Heart right ventricle (tissue), 16 donors: ENCODE results near the gene HRH4. TPM values are rescaled to one million over a fixed set of nuclear protein-coding genes. Genes with fewer than 3 reads are reported as not detected.
A peak's percentile ranks its signal among the peaks of the same experiment; 100 is the strongest.

Experiments used
- ATAC-seq, 8 donors: fragments of 200-7000 bp; cut with Tn5 transposase; one replicate each; pipeline ENCODE4 v1.9.1; 2020; ENCODE audit warnings: mild to moderate bottlenecking in 8 of 8, moderate library complexity in 8 of 8, moderate number of reproducible peaks in 1 of 8
- DNase-seq, 2 donors: peaks; one replicate each; pipeline ENCODE4 v3.0.0-alpha.2; 2020
- H3K27ac ChIP-seq, 10 donors: fragments of 200-600 bp; sonication (generic) in 2 of 10; one replicate each; pipeline versions ENCODE4 v1.5.0 to v1.8.0; 2020 to 2022; ENCODE audit warnings: mild to moderate bottlenecking in 3 of 10
- H3K27me3 ChIP-seq, 7 donors: fragments of 200-600 bp; one replicate each; pipeline ENCODE4 v1.8.0; 2021 to 2022; ENCODE audit warnings: mild to moderate bottlenecking in 2 of 7
- H3K36me3 ChIP-seq, 9 donors: fragments of 200-600 bp; sonication (generic) in 1 of 9; one replicate each; pipeline versions ENCODE4 v1.5.0 to v1.8.0; 2020 to 2022; ENCODE audit warnings: mild to moderate bottlenecking in 2 of 9
- H3K4me1 ChIP-seq, 9 donors: fragments of 200-600 bp; sonication (generic) in 1 of 9; one replicate each; pipeline versions ENCODE4 v1.5.0 to v1.8.0; 2020 to 2022; ENCODE audit warnings: mild to moderate bottlenecking in 4 of 9
- H3K4me3 ChIP-seq, 10 donors: fragments of 200-600 bp; sonication (generic) in 2 of 10; one replicate each; pipeline versions ENCODE4 v1.5.0 to v1.8.0; 2020 to 2022; ENCODE audit warnings: mild to moderate bottlenecking in 7 of 10, moderate library complexity in 2 of 10
- H3K9me3 ChIP-seq, 11 donors: fragments of 200-600 bp in 10 of 11; sonication (generic) in 2 of 11; one replicate each; pipeline versions ENCODE4 v1.5.0 to v1.8.0; 2013 to 2022; ENCODE audit warnings: mild to moderate bottlenecking in 2 of 11, control low read depth in 1 of 11, moderate library complexity in 1 of 11
- WGBS, 2 donors: extraction: QIAGEN DNeasy Blood & Tissue Kit; methylation state at CpG; one replicate each; pipeline ENCODE4 v1.1.7; 2013; ENCODE audit warnings: inconsistent platforms in 1 of 2; 5-methylcytosine and 5-hydroxymethylcytosine counted together
- intact Hi-C, 10 donors: fragments of 100-400 bp; cut with DNase I; formaldehyde crosslinking; loops; one replicate each; pipeline versions ENCODE4 v1.11.1 to v1.14.2; 2022
- polyA plus RNA-seq, 2 donors: library from polyadenylated mRNA; stranded (reverse); fragments of 200-250 nt; gene quantifications; one replicate each; pipeline ENCODE4 v1.2.3, GENCODE V29; 2013
- total RNA-seq, 10 donors: library from RNA; stranded (reverse); fragmentation: NEBNext Ultra II Directional in 3 of 10; extraction: Animal tissue kit (Norgen Biotek cat#: 25700) in 3 of 10; gene quantifications; one replicate each; pipeline versions ENCODE4 v1.2.1 to v1.2.4, GENCODE V29; 2021 to 2023
- TF ChIP-seq, protein P1 (sequence below), 9 donors: fragments of 200-600 bp; sonication (generic) in 2 of 9; IDR thresholded peaks; one replicate each; pipeline versions ENCODE4 v1.5.0 to v1.8.0; 2021 to 2022; ENCODE audit warnings: antibody characterized with exemption in 9 of 9, mild to moderate bottlenecking in 5 of 9, moderate library complexity in 1 of 9
- donor health status: Arrhythmogenic right ventricular cardiomyopathy.
- donor health status: ischemic (EF 13 %, LVEDD 7.1; RV severe dilation, severe dysfunction).
- donor health status: healthy with polysubstance abuse.
- donor health status: DM: no; HTN: yes; CAD: no.
- donor health status: DM: no; HTN: no; CAD: no.
- donor health status: ischemic (EF 25% LVEDD 6.9; RV normal size, moderate dysfunction).
- donor health status: ischemic (EF 25% LVEDD 5.7; RV mildly dilated, moderate dysfunction).
- donor health status: healthy.
- donor health status: DM: yes; HTN: yes; CAD: no.
- donor health status: Ischemic cardiomyopathy.
- donor health status: ischemic (EF 35%, LVEDD 5.7; RV mildly dilated, moderate dysfunction).
- donor health status: nonischemic (EF 11% LVEDD 7.7; RV severe dilation, severe dysfunction).
- donor health status: DM: yes; HTN: yes; CAD: no.
- donor health status: PGD.
- donor health status: ischemic (EF 29% LVEDD 5.4; RV normal size, mild dysfunction).
- donor health status: nonischemic (EF 23%, LVEDD 6.1; RV moderate dilation, normal function).

HRH4 gene
- total and polyA plus RNA-seq, 12 donors, result under 0.01 to 0.28 (median 0.15) TPM; not detected in 9

DNA sequence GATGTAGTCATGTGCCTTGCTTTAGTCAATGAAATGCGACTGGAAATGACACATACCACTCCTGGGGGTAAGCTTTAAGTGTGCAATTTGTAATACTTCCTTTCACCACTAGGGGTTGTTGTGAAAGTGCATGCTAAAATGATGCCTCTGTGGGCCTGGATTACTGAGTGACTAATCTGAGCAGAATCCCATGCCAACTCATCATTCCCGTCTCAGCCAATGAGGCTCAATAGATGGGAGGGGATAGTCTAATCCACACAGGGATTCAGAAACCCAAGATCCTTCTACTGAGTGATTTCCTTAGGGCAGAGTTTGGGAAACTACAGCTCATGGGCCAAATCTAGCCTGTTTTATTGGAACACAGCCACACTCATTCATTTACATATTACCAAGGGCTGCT, 54.0 kb downstream of the HRH4 start:
- TF ChIP-seq, protein P1, sequence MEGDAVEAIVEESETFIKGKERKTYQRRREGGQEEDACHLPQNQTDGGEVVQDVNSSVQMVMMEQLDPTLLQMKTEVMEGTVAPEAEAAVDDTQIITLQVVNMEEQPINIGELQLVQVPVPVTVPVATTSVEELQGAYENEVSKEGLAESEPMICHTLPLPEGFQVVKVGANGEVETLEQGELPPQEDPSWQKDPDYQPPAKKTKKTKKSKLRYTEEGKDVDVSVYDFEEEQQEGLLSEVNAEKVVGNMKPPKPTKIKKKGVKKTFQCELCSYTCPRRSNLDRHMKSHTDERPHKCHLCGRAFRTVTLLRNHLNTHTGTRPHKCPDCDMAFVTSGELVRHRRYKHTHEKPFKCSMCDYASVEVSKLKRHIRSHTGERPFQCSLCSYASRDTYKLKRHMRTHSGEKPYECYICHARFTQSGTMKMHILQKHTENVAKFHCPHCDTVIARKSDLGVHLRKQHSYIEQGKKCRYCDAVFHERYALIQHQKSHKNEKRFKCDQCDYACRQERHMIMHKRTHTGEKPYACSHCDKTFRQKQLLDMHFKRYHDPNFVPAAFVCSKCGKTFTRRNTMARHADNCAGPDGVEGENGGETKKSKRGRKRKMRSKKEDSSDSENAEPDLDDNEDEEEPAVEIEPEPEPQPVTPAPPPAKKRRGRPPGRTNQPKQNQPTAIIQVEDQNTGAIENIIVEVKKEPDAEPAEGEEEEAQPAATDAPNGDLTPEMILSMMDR (IDR thresholded peaks at IDR 0.05), result peak in 6 of 9 donors; percentile 26 to 55 (median 40)
- peaks cover 0 to 3% (median 0%) of the 10 kb centered on the region in 11 donors for H3K9me3 ChIP-seq
- DNase-seq (no peak), ATAC-seq (no peak)
- intact Hi-C loops, result no loop called here
- H3K4me1 ChIP-seq, result no peaks in the 10 kb centered on the region
- H3K27ac ChIP-seq, result no peak overlapping the region
- no peaks in the 10 kb centered on the region for H3K36me3 ChIP-seq
- H3K4me3 ChIP-seq, result no peak overlapping the region
- H3K27me3 ChIP-seq, result peaks cover 0 to 6% (median 0%) of the 10 kb centered on the region in 7 donors
- WGBS, 2 donors, result 64% methylated on average over 2 of the region's 2 CpGs

DNA sequence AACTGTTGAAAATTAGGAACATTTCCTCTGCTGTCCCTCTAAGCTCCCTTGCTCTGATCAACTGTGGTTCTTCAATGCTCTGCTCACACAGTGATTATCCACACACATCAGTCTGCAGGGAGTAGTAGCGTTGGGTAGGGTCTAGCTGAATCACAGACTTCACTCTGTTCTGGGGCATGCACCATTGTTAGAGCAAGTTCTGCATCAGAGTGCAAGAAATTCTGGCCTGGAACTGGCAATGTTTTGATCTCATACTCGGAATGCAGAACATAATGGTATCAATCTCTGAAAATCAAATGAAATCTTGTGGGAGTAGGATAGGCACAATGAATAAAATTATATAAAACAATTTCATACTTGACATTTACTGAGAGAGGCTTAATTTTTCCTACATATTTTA, 55.3 kb downstream of the HRH4 start:
- ATAC-seq, result no peak
- Histone ChIP-seq H3K9me3 (peaks cover 0 to 3% (median 0%) of the 10 kb centered on the region in 11 donors), H3K36me3 (no peaks in the 10 kb centered on the region), H3K4me3 (no peak overlapping the region), H3K4me1 (no peaks in the 10 kb centered on the region), H3K27me3 (peaks cover 0 to 6% (median 0%) of the 10 kb centered on the region in 7 donors), H3K27ac (no peak overlapping the region)
- no peak for DNase-seq
- TF ChIP-seq, protein P1 (IDR thresholded peaks at IDR 0.05), result no peak
- 76 to 82% methylated on average over 2 of the region's 2 CpGs for WGBS, 2 donors
- intact Hi-C loops, result no loop called here

DNA sequence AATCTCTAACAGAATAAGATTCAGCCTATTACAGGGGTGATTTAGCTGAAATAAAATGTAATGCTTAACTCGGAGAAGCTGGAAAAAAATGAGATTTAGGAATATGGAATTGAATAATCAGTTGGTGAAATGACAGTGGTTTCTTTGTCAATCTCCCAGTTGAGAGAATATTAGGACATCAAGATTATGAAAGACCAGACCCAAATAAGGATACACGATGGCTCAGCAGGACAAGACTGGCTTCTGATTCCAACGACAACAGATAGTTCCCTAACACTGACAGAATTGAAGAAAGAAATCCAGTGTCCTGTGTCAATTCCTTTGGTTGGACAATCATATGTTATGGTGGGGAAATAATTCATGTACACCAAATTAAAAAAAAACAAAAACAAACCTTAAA, 55.8 kb downstream of the HRH4 start:
- TF ChIP-seq, protein P1 (IDR thresholded peaks at IDR 0.05), result no peak
- DNase-seq (no peak), ATAC-seq (no peak)
- Histone ChIP-seq H3K36me3 (no peaks in the 10 kb centered on the region), H3K27ac (no peak overlapping the region), H3K27me3 (peaks cover 0 to 6% (median 0%) of the 10 kb centered on the region in 7 donors), H3K9me3 (peaks cover 0 to 3% (median 0%) of the 10 kb centered on the region in 11 donors), H3K4me1 (no peaks in the 10 kb centered on the region), H3K4me3 (no peak overlapping the region)
- 71 to 78% methylated on average over 3 of the region's 3 CpGs for WGBS, 2 donors
- intact Hi-C loops, result no loop called here

DNA sequence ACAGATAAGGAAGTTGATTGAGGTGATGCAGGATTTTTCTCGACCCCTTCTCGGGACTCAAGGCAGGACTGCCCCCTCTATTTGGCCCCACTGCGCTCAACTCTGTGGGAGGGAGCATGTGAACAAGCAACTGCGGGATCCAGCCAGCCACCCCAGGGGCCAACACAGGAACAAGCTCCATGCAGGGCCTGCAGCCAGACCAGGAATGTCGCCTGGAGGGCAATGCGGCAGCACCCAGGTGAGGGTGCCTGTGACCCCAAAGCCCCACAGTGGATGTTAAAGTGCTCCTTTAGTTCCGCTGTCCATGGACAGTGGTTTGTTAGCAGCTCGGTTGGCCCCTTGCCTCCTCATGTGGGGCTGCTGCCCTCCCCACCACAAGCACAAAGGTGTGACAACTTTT, 57.1 kb downstream of the HRH4 start:
- Histone ChIP-seq H3K27ac (no peak overlapping the region), H3K9me3 (peaks cover 0 to under 1% (median 0%) of the 10 kb centered on the region in 11 donors), H3K4me1 (no peaks in the 10 kb centered on the region), H3K4me3 (no peak overlapping the region), H3K27me3 (peaks cover 0 to 6% (median 0%) of the 10 kb centered on the region in 7 donors), H3K36me3 (no peaks in the 10 kb centered on the region)
- WGBS, 2 donors, result 91 to 94% methylated on average over 8 of the region's 8 CpGs
- TF ChIP-seq, protein P1 (IDR thresholded peaks at IDR 0.05), result no peak
- intact Hi-C loops, result no loop called here
- DNase-seq, result no peak
- no peak for ATAC-seq
